ENCODE results near the gene SMTNL2.

The SMTNL2 gene

GRCh38 chr17:4540687-4541327 lies 43.5 kb upstream of the SMTNL2 start:
- H3K27ac Mint-ChIP-seq: no peak overlapping the region
- peaks cover 4% of the 10 kb centered on the region for H3K36me3 Mint-ChIP-seq (ENCODE audit: low read depth)
- TF ChIP-seq, protein P1, sequence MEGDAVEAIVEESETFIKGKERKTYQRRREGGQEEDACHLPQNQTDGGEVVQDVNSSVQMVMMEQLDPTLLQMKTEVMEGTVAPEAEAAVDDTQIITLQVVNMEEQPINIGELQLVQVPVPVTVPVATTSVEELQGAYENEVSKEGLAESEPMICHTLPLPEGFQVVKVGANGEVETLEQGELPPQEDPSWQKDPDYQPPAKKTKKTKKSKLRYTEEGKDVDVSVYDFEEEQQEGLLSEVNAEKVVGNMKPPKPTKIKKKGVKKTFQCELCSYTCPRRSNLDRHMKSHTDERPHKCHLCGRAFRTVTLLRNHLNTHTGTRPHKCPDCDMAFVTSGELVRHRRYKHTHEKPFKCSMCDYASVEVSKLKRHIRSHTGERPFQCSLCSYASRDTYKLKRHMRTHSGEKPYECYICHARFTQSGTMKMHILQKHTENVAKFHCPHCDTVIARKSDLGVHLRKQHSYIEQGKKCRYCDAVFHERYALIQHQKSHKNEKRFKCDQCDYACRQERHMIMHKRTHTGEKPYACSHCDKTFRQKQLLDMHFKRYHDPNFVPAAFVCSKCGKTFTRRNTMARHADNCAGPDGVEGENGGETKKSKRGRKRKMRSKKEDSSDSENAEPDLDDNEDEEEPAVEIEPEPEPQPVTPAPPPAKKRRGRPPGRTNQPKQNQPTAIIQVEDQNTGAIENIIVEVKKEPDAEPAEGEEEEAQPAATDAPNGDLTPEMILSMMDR (IDR thresholded peaks at IDR 0.05): no peak

DNA sequence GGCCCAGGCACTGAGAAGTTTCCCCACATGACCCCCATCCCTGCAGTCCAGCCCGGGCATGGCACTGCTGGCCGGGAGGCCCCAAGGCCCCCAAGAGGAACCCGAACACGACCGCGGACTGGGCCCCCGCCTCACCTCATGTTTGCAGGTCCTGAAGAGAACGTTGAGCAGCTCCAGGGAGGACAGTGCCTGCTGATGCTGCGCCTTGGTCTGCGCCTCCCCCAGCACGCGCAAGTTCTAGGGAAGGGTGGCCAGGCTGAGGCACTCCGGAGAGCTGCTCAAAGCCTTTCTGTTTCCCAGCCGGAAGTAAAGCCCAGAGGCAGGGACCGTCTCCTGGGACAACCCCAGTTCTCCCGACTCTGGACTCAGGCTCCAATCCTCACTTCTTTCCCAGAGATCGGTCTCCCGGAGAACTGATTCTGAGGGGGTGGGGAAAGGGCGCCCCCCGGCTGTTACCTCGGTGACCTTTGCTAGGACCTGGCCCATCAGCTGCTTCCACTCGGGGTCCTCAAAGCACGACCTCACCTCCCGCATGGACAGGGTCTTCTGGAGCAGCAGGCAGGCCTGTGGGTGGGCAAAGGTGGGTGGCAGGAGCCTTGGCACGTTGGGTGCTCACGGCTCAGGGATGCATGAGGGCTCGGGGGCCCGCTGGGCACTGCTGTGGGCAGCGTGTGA lies 42.9 kb upstream of the SMTNL2 start:
- peak overlapping the region; percentile 22 for H3K27ac Mint-ChIP-seq
- DNase-seq: no peak
- TF ChIP-seq, protein P1 (IDR thresholded peaks at IDR 0.05): no peak

More at GRCh38 chr17:4540687-4541327, 43.5 kb upstream of the SMTNL2 start:
- DNase-seq: no peak
- no peaks in the 10 kb centered on the region for H3K27me3 Mint-ChIP-seq (ENCODE audit: low read depth, poor library complexity)
- H3K4me3 Mint-ChIP-seq: no peak overlapping the region
- H3K4me1 Mint-ChIP-seq: peaks cover 38% of the 10 kb centered on the region
- H3K9me3 Mint-ChIP-seq: no peaks in the 10 kb centered on the region

DNA sequence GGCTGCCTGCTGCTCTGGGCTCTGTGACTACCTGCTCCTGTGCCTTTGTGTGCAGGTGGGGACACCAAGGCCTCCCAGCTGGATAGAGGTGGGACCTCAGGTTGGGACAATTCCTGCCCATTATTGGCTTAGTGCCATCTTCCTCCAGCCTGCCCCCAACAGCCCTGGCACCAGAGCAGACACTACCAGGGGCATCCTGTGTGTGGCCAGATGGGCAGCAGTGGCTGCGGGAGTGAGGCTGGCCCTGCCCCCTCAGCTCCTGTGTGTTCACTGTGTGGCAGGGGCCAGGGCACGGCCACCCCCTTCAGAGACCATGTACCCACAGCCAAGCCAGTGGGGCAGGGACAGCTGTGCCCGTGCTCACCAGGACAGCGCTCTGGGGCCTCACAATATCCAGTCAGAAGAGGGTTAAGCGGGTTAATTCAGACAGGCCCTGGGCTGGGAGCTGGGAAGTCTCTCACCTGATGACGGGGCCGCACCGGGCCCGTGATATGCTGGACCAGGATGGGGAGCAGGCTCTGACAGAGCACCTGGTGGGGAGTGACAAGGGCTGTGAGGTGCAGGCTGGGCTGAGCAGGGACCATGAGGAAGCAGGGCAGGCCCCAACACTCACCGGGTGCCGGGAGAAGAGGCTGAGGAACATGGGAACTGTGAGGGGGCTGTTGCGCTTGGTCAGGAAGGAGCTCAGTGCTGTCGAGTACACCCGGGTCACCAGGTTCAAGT lies 42.2 kb upstream of the SMTNL2 start:
- no peak overlapping the region for H3K27ac Mint-ChIP-seq
- no peak overlapping the region for H3K4me3 Mint-ChIP-seq
- no peaks in the 10 kb centered on the region for H3K9me3 Mint-ChIP-seq
- H3K36me3 Mint-ChIP-seq (ENCODE audit: low read depth): peaks cover 6% of the 10 kb centered on the region
- DNase-seq: no peak
- TF ChIP-seq, protein P1 (IDR thresholded peaks at IDR 0.05): no peak
- peaks cover 25% of the 10 kb centered on the region for H3K4me1 Mint-ChIP-seq
- H3K27me3 Mint-ChIP-seq (ENCODE audit: low read depth, poor library complexity): no peaks in the 10 kb centered on the region

More for the DNA sequence above, 42.9 kb upstream of the SMTNL2 start:
- H3K4me3 Mint-ChIP-seq: no peak overlapping the region
- peaks cover 32% of the 10 kb centered on the region for H3K4me1 Mint-ChIP-seq
- no peaks in the 10 kb centered on the region for H3K9me3 Mint-ChIP-seq
- peaks cover 4% of the 10 kb centered on the region for H3K36me3 Mint-ChIP-seq (ENCODE audit: low read depth)
- H3K27me3 Mint-ChIP-seq (ENCODE audit: low read depth, poor library complexity): no peaks in the 10 kb centered on the region

DNA sequence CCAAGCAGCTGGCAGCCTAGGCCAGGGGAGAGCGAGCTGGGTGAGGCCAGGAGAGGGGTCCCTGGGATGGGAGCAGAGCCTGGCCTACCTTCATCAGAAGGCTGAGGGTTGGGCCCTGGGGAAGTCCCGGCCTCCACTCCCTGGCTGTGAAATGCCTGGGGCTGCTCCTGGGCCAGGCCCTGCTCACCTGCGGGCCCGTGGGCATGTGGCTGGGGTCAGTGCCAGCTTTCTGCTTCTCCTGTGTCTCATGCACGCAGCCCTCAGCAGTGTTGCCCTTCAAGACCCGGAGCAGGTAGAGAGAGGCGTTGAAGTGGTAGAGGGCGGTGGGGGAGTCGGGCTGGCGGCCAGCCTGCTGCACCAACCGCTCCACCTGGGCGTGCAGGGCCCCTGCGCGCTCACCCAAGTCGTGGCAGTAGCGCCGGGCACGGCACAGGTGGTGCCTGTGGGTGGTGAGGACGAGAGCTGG lies 41.6 kb upstream of the SMTNL2 start:
- Mint-ChIP-seq H3K4me3 (no peak overlapping the region), H3K4me1 (peaks cover 23% of the 10 kb centered on the region), H3K36me3 (ENCODE audit: low read depth) (peaks cover 8% of the 10 kb centered on the region), H3K9me3 (no peaks in the 10 kb centered on the region), H3K27me3 (ENCODE audit: low read depth, poor library complexity) (no peaks in the 10 kb centered on the region), H3K27ac (no peak overlapping the region)
- DNase-seq: no peak
- TF ChIP-seq, protein P1 (IDR thresholded peaks at IDR 0.05): no peak

- no peak overlapping the region for H3K4me3 Mint-ChIP-seq
- no peaks in the 10 kb centered on the region for H3K9me3 Mint-ChIP-seq
- H3K27me3 Mint-ChIP-seq (ENCODE audit: low read depth, poor library complexity): no peaks in the 10 kb centered on the region
- no peak overlapping the region for H3K27ac Mint-ChIP-seq
- H3K4me1 Mint-ChIP-seq: peaks cover 23% of the 10 kb centered on the region
- TF ChIP-seq, protein P1 (IDR thresholded peaks at IDR 0.05): no peak
- peaks cover 8% of the 10 kb centered on the region for H3K36me3 Mint-ChIP-seq (ENCODE audit: low read depth)
- no peak for DNase-seq
Measured at GRCh38 chr17:4543557-4544026, 40.7 kb upstream of the SMTNL2 start.
